GM21515 (cell line): ENCODE measurements around the gene PYM1.

Experiments
- ATAC-seq: cut with Tn5 transposase; IDR thresholded peaks from one replicate; pipeline ENCODE4 v1.9.1; 2021; ENCODE audit not compliant: unreplicated experiment

Gene PYM1

DNA sequence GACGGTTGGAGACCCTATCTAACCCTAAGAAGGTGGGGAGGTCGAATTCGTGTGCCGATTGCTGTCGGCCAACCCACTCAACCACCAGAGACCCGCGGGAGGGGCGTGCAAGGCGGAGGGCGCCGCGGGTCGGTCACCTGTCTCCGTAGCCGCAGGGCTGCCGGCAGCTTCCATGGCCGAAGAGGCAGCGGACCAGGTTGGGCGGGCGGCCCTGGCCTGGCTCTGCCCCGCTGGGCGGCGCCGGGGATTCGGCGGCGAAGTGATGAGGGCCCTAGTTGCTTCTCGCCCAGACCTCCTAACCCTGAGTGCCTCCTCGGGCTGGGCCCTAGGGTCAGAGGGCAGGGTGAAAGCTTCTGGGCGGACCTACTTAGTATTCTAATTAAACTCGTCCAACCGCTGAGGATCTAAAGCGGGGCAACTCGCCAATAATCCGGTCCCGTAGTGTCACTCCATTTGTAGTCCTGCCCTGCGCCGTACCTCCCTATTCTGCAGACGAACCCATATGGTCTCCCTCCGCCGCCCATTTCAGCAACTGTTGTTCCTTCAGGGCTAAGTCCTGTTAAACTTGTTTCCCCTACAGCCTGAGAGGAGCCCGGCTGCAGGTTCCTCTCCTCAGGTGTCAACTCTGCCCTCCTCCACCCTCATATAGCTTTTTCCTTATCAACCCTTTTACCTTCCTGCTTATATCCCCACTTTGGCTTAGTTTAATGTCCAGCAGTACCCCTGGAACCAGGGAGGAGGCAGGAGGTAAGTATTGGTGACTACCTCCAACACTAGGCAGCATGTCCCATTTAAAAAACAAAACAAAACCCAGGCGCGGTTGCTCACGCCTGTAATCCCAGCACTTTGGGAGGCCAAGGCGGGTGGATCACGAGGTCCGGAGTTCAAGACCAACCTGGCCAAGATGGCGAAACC lies at the start of gene PYM1:
PYM1 (minus strand) TSS at position 307 of the 915 bp plus-strand sequence; CDS start at position 174, 133 bp downstream.
- ATAC-seq, result peak; percentile 37

DNA sequence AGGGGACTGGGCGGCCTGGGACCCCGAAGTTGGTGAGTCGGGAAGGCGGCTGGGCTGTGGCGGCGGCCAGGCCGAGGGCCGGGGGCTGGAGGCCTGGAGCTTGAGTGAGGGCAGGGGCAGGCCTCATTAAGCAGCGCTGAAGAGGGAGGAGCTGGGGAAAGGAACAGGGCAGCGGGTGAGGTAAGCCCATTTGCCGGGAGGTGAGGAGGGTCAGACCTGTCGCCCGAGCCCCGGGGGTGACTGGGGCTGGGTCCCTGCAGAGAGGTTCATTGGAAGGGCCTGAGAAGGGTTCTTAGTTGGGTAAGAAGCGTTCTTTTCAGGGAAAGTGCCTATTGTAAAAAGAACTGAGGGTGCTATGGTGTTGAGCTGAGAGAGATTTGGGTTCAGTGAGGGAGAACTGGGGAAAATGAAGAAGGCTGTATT lies 46.6 kb upstream of the PYM1 start:
- ATAC-seq, result peak; percentile 11

DNA sequence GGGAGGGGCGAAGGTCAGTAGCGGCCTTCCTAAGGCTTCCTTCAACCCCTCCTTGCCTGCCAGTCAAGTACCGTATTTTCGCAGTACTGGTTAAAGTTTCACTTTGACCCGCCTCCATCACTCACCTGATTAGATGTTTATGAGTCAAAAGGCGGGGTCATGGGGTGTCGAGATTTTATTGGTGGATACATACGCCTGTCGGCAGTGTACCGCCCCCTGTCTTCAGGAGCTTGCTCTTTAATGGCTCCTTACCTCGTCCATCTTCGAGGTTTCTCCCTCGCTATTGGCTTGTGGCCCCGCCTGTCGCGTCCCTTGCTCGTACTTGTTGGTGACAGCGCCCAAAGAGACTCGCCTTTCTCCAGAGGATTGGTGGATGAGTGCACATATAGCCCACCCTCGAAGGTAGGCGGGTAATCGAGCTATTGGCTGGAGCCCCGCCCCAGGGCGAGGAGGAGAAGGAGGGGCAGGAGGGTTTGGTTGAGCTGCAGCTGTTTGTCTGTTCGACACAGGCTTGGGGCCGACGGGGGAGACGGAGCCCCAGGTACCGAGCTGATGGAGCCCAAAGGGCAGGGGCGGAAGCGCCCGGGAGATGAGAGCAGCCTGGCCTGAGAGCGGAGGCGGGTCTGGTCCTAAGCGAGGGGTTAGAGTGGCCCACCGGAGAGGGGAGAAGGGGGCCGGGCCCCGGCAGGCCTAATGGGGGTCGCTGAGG lies 46.1 kb upstream of the PYM1 start, which contains the start of gene RAB5B:
RAB5B (plus strand) TSS at position 480 of the 709 bp plus-strand sequence. CDS start 12,883 bp downstream, outside the sequence.
- peak; percentile 94 for ATAC-seq

DNA sequence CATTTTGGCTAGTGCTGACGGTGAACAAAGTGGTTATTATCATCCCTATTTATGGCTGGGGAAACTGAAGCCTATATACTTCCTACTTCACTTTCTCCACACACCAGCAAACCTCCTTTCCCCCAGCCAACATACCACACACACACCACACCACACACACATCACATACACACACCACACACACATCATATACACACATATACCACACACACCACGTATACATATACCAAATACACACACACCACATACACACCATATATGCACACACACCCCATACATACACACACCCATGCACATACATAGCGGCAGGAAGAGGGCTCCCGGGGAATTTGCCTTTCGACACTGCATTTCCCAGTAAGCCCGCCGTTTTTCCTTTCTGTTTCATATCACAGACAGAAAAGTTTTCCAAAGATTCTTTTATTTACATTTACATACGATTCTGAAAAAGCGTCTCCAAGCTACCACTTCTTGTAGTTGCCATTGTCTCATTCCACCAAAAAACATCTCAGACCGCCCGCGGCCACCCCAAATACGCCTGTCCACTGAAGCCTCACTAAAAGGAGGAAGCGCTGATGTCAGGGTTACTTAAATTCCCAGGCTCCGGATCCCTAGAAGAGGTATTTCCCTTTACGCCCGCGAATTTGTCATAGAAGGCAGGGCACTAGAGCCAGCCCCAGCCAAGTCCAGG lies 45.4 kb upstream of the PYM1 start:
- ATAC-seq, result no peak

DNA sequence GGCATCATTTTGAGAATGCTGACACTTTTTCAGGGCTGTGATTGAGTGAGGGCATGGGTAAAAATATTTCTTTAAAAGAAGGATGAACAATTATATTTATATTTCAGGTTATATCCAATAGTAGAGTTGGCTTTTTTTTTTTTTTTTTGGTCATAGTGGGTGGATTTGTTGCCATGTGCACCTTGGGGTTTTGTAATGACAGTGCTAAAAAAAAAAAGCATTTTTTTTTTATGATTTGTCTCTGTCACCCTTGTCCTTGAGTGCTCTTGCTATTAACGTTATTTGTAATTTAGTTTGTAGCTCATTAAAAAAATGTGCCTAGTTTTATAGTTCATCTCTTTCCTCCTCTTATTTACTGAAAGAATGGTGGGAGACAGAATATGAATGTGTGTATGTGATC lies 44.8 kb upstream of the PYM1 start:
- ATAC-seq, result no peak

DNA sequence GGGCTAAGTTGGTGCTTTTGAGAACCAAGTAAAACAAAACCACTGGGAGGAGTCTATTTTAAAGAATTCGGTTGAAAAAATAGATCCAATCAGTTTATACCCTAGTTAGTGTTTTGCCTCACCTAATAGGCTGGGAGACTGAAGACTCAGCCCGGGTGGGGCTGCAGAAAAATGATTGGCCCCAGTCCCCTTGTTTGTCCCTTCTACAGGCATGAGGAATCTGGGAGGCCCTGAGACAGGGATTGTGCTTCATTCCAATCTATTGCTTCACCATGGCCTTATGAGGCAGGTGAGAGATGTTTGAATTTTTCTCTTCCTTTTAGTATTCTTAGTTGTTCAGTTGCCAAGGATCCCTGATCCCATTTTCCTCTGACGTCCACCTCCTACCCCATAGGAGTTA lies 44.3 kb upstream of the PYM1 start:
- ATAC-seq, result no peak

DNA sequence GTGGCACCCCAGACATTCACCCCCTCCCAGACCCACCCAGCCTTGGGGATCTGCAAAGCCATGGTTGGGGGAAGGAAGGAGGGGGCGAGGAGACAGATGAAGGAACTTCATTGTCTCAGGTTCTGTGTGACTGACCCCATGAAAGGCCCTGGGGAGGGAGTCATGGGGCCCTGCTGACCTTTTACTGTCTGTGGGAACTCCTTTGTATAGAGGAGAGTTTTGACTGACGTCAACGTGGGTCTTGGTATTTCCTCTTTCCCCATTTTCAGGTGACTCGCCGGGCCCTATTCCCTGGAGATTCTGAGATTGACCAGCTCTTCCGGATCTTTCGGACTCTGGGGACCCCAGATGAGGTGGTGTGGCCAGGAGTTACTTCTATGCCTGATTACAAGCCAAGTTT lies 43.1 kb upstream of the PYM1 start:
- ATAC-seq, result no peak

DNA sequence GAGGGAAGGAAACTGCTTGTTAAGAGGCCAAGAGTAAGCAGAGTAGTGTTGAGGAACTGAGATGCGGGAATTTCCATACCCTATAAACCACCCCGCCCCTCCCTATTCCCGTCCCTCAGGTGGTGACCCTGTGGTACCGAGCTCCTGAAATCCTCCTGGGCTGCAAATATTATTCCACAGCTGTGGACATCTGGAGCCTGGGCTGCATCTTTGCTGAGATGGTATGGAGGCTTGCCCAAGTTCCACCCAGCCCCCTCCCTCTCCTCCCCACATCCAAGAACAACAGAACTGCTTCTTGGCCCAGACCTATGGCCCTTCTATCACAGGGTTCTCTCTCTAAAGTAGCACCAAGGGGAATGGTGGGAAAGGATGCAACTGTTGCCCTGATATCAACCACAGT lies 41.7 kb upstream of the PYM1 start:
- no peak for ATAC-seq

DNA sequence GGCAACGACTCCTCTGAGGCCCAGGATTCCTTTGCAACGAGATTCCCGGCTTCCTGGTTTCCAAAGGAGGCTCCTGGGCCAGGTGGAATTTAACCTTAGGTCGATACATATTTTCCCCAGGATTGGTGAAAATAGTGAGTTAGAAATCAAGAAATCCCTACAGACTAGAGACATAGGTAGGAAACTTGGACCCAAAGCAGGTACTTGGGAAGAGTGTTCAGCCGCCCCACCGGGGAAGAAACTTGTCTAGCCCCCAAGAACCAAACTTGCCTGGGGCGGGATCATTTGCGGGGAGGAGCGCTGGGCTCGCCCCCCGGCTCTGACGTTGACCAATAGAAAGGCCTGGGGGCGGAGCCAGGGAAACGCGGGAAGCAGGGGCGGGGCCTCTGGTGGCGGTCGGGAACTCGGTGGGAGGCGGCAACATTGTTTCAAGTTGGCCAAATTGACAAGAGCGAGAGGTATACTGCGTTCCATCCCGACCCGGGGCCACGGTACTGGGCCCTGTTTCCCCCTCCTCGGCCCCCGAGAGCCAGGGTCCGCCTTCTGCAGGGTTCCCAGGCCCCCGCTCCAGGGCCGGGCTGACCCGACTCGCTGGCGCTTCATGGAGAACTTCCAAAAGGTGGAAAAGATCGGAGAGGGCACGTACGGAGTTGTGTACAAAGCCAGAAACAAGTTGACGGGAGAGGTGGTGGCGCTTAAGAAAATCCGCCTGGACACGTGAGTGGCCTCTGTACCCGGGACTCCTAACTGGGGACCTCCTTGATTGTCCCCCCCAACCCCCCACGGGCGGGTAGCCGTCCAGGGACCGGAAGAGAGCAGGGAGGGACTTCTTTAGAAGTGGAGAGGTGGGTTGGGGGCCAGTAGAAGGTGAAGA lies 39.0 kb upstream of the PYM1 start, which contains the start of gene CDK2:
CDK2 (plus strand) TSS at position 423 of the 874 bp plus-strand sequence; CDS start at position 602, 179 bp downstream.
- peak; percentile 91 for ATAC-seq

DNA sequence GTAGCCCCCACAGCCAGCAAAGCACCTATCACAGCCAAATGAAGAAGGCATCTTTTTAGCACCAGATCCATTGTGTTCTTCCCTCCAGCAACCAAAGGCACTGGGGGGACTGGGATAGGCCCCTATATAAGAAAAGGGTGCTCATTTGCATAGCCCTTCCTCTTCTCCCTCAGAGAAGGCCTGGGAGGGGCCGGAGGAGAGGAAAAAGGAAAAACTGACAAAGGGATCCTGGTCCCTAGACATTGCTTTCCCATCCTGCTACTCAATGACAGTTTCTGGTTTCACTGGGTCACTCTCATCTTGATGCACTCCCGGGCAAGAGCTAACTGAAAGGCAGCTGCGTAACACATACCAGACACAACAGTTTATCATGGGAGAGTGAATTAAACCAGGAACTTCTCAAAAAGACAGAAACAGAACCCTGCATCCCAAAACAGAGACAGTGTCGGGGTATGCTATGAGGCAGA lies 38.3 kb upstream of the PYM1 start, which contains the start of gene PMEL:
PMEL (minus strand) TSS at position 102 of the 467 bp plus-strand sequence; CDS start at position 71, 31 bp downstream.
- ATAC-seq, result no peak

DNA sequence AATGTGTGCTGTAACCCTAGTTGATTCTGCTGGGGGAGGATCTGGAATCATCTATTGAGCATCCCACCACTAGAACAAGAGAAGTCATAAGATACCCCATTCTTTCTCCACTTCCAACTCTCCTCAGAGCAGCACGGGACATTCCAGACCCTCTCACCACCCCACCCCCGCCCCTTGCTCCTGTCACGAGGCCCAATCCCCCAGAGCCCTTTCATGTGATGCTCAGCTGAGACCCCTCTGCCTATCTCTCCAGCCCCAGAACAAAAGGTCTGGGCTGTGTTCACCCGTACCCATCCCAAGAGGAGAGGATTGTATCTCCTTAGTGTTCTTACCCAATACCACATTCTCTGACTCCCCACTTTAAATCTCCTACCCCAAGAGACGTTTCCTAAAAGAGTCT lies 37.5 kb upstream of the PYM1 start:
- no peak for ATAC-seq

DNA sequence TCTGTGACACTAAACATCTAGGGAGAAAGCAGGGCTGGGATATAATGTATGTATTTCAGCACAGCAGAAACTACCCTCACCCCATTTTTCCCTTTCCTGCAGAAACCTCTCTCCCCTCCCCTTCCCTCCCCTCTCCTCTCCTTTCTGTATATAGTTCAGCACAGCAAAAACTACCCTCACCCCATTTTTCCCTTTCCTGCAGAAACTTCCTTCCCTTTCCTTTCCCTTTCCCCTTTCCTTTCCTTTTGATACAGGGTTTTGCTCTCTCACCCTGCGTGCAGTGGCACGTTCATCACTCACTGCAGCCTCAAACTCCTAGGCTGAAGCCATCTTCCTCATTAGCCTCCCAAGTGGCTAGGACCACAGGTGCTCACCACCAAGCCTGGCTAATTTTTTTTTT lies 36.1 kb upstream of the PYM1 start:
- no peak for ATAC-seq

DNA sequence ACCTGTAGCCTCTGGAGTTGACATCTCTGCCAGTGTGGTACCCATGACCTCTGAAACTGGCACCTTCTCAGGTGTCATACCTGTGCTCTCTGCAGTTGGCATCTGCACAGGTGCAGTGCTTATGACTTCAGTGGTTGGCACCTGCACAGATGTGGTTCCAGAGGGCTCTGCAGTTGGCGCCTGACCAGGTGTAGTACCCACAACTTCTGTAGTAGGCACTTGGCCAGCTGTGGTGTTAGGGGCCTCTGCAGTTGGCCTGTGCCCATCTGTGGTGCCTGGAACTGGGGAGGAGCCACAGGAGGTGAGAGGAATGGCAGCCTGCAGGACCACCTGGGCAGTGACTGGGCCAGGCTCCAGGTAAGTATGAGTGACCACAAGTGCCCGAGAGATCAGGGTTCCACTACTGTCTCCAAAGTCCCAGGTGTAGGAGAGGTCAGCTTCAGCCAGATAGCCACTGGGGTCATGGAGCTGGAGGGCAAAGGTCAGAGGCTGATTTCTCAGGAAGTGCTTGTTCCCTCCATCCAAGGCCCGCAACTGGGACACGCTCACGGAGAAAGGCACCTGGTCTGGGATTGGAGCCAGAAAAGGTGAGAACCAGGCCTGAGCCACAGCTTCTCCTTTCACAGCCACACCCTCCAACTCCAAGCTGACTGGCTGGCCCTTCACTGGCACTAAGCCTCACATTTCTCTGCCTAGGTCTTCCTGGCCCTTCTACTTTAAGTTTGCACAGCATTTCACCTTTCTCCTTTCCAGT lies 29.6 kb upstream of the PYM1 start:
- no peak for ATAC-seq

DNA sequence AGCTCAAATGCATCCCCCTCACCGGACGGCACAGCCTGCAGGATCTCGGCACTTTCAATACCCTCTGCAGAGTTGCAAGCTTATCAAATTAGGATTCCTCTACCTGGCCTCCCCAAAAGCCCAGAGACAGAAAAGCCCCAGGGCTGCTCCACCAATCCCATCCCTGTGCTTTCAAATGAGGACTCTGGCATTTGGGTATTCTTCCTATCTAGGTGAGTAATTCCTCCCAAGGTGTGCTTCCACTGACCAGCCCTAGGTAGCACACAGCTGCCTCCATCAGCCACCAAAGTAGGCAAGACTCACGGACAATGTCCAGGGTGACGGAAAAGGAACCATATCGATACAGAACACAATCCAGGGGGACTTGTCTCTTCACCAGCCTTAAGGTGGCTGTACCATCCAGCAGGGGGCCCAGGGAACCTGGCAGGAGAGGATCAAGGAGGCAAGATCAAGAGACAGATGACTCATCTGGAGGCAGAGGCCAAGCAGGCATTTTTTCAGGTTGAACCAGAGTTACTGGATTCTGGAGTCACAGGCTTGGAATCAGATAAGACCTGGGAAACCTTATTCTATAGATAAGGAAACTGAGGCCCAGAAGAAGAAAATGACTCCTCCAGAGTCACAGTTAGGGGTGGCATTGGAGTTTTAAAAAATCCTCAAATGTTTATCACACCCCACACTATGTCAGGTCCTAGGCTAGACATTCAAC lies 28.3 kb upstream of the PYM1 start:
- no peak for ATAC-seq

DNA sequence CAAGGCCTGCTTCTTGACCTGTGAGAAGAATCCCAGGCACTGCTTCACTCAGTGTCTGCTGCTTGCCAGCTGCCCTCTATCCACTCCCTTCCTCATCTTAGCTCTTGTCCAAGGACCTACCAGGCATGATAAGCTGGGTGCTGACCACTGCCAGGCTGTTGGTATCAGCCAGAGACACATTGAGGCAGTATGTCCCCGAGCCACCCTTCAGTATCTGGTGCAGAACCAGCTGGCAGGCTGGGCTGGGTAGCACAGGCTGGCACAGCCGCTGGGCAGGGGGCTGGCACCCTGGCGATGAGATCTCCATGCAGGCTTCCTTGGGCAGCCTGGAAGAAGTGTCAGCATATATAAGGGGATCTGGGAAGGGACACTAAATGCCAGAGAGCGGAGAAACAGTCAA lies 27.6 kb upstream of the PYM1 start:
- ATAC-seq, result no peak

DNA sequence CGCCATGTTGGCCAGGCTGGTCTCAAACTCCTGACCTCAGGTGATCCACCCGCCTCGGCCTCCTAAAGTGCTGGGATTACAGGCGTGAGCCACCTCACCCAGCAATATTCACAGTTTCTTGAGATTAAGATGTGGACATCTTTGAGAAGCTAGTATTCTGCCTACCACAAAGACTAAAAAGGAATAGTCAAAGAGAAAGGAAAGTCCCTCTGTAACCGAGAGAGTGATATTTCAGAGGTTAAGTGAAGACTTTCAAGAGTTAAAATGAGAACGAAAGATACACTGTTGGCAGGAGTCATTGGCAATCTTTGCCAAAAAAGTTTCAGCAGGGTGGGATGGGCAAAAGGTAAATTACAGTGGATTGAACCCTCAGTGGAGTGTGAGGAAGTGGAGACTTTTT lies 18.9 kb upstream of the PYM1 start:
- ATAC-seq, result no peak

DNA sequence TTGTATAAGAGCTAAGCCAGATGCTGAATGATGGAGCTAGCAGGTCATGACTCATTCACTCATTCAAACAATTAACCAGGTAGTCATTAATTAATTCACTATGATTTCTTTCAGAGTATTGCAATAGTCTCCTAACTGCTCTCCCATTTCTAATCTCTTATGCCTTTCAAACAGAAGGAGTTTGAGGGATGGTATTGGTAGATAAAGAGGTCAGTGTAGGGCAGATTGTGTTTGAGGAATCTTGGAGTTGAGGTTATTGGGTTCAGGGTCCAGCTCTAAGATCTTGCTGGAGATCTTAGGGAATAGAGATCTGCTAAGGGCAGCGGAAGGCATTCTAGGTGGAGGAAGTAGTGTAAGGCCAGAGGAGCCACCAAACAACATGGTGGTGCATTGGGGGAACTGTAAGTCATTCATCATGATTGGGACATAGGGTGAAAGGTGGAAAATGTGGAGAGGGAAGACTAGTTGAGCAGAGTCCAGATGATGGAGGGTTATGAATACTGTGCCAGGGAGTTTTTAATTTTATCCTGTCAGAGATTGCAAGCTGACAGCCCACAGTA lies 15.0 kb upstream of the PYM1 start:
- no peak for ATAC-seq

DNA sequence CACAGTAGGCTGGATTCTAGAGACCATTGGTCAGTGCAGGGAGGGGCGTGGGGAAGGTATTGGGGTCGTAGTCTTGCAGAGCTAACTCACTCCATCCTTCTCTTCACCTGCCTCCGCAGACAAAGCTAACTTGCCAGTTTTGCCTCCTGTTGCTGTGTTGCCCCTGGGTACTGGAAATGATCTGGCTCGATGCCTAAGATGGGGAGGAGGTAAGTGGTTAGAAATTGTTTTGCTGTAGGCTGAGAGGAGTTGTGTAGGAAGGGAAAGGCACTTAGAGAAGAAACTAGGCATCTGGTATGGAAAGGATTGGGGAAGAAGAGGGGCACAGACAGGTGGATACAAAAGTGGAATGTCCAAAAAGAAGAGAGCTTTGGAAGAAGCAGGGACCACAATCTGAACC lies 14.4 kb upstream of the PYM1 start:
- no peak for ATAC-seq
